Astrocyte (in vitro differentiated cells and primary cell): Measurements from ENCODE around the gene PDLIM7. TPM values are rescaled to one million over a fixed set of nuclear protein-coding genes. Genes with fewer than 3 reads are reported as not detected.

Source experiments
- DNase-seq: peaks from one replicate; pipeline ENCODE4 v3.0.0-alpha.2; 2010; ENCODE audit warnings: low read depth
- FAIRE-seq: peaks from 2 replicates; lab custom pipeline; 2011; peaks lifted over from hg19 to GRCh38; lab: Jason Lieb, UNC
- H2AFZ ChIP-seq: 2 replicates; pipeline ENCODE4 v1.6.0; 2012; ENCODE audit warnings: low read depth, low read length, inconsistent platforms
- H3K27ac ChIP-seq: 2 replicates; pipeline ENCODE4 v1.5.1; 2011; ENCODE audit warnings: low read depth, low read length, inconsistent platforms
- H3K27me3 ChIP-seq: 2 replicates; pipeline ENCODE4 v1.6.0; 2011; ENCODE audit warnings: low read length, inconsistent platforms; ENCODE audit not compliant: insufficient read depth
- H3K36me3 ChIP-seq: 2 replicates; pipeline ENCODE4 v1.5.1; 2011; ENCODE audit warnings: low read length, inconsistent platforms; ENCODE audit not compliant: insufficient read depth
- H3K4me1 ChIP-seq: 2 replicates; pipeline ENCODE4 v1.5.1; 2011; ENCODE audit warnings: low read length, inconsistent platforms; ENCODE audit not compliant: insufficient read depth
- H3K4me2 ChIP-seq: 2 replicates; pipeline ENCODE4 v1.6.0; 2012; ENCODE audit warnings: low read length, inconsistent platforms
- H3K4me3 ChIP-seq: 2 replicates; pipeline ENCODE4 v1.5.1; 2011; ENCODE audit warnings: low read depth, mild to moderate bottlenecking, low read length, inconsistent platforms; ENCODE audit not compliant: insufficient read depth
- H3K79me2 ChIP-seq: 2 replicates; pipeline ENCODE4 v1.6.0; 2012; ENCODE audit warnings: mild to moderate bottlenecking, low read length, inconsistent platforms; ENCODE audit not compliant: insufficient read depth
- H3K9ac ChIP-seq: 2 replicates; pipeline ENCODE4 v1.6.0; 2012; ENCODE audit warnings: mild to moderate bottlenecking, low read length, inconsistent platforms
- H3K9me3 ChIP-seq: 2 replicates; pipeline ENCODE4 v1.5.1; 2012; ENCODE audit warnings: low read depth, mild to moderate bottlenecking, low read length, inconsistent platforms; ENCODE audit not compliant: insufficient read depth
- H4K20me1 ChIP-seq: 2 replicates; pipeline ENCODE4 v1.6.0; 2012; ENCODE audit warnings: low read length, inconsistent platforms; ENCODE audit not compliant: insufficient read depth
- H3K27ac Mint-ChIP-seq: one replicate; pipeline ENCODE4 v1.8.0; 2021; ENCODE audit warnings: mild to moderate bottlenecking, mixed read lengths; ENCODE audit not compliant: unreplicated experiment
- H3K27me3 Mint-ChIP-seq: one replicate; pipeline ENCODE4 v1.8.0; 2021; ENCODE audit warnings: low read depth, mixed read lengths; ENCODE audit not compliant: unreplicated experiment
- H3K36me3 Mint-ChIP-seq: one replicate; pipeline ENCODE4 v1.8.0; 2021; ENCODE audit warnings: low read depth, mixed read lengths; ENCODE audit not compliant: unreplicated experiment
- H3K4me1 Mint-ChIP-seq: one replicate; pipeline ENCODE4 v1.8.0; 2021; ENCODE audit warnings: low read depth, mixed read lengths; ENCODE audit not compliant: unreplicated experiment
- H3K4me3 Mint-ChIP-seq: one replicate; pipeline ENCODE4 v1.8.0; 2021; ENCODE audit warnings: mild to moderate bottlenecking, moderate library complexity, mixed read lengths; ENCODE audit not compliant: unreplicated experiment
- H3K9me3 Mint-ChIP-seq: one replicate; pipeline ENCODE4 v1.8.0; 2021; ENCODE audit warnings: mild to moderate bottlenecking, mixed read lengths; ENCODE audit not compliant: unreplicated experiment
- CTCF ChIP-seq: IDR thresholded peaks from 2 replicates; pipeline ENCODE4 v1.5.1; 2011; ENCODE audit warnings: low read depth, mild to moderate bottlenecking, inconsistent platforms, low read length, moderate library complexity; ENCODE audit not compliant: insufficient read depth
- EZH2 ChIP-seq: IDR thresholded peaks from 2 replicates; pipeline ENCODE4 v1.6.1; 2012; ENCODE audit warnings: mild to moderate bottlenecking, low read length, inconsistent platforms; ENCODE audit not compliant: insufficient read depth
- total RNA-seq: library from RNA; stranded (reverse); gene quantifications from 2 replicates; pipeline ENCODE4 v1.2.1, GENCODE V29; 2021

The PDLIM7 gene
- total RNA-seq, 1 donor from 2014 or later, result 590 TPM

- Mint-ChIP-seq H3K27ac (peak overlapping the region; percentile 34), H3K4me3 (peak overlapping the region; percentile 63), H3K4me1 (peaks cover 35% of the 10 kb centered on the region), H3K9me3 (no peaks in the 10 kb centered on the region), H3K27me3 (no peaks in the 10 kb centered on the region), H3K36me3 (peaks cover 3% of the 10 kb centered on the region)
- no peak overlapping the region for H3K4me3 ChIP-seq
- H4K20me1 ChIP-seq, result peaks cover 6% of the 10 kb centered on the region
- H3K9ac ChIP-seq, result no peak overlapping the region
- no peak for DNase-seq
- H3K36me3 ChIP-seq, result peaks cover 3% of the 10 kb centered on the region
- peaks cover 39% of the 10 kb centered on the region for H3K4me1 ChIP-seq
- H2AFZ ChIP-seq, result no peak overlapping the region
- no peak for FAIRE-seq
- H3K9me3 ChIP-seq, result no peaks in the 10 kb centered on the region
- no peak overlapping the region for H3K27ac ChIP-seq
- no peak overlapping the region for H3K4me2 ChIP-seq
- no peaks in the 10 kb centered on the region for H3K27me3 ChIP-seq
- TF ChIP-seq CTCF (no peak), EZH2 (no peak)
- H3K79me2 ChIP-seq, result peaks cover 27% of the 10 kb centered on the region
Measured at GRCh38 chr5:177499842-177500241, 2.4 kb upstream of the PDLIM7 start.

DNA sequence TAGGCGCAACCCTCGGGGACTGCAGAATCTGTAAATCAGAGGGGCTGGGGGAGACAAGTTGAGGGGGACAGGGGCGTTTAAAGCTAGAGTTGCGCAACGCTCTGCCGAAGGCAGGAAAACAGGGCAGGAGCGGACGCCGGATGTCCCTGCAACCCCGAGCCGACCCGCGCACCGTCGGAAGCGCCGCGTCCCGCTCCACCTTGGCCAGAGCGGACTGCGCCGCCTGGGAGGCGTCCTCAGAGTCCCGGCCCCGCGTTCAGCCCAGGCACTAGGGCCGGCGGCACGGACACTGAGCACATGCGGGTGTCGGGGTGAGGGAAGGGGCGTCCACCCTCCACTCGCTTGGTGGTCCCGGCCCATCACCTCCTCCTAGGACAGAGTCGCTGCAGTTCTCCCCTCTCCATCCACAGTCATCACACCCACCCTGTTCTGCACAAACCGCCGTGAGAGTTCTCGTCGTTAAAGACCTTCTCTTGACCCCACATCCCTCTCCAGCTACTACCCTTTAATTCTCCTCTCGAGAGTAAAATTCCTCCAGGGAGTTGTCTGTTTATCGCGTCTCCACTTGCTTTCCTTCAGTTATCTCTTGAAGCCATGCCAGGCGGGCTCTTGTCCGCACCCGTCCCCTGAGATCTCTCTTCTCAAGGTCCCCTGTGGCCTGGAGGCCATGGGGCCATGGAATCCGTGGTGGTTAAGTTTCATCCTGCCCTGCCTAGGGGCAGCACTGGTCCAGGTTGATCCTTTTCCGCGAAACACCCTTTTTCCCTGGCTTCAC, 796 bp upstream of the PDLIM7 start:
- no peaks in the 10 kb centered on the region for H3K9me3 ChIP-seq
- H3K79me2 ChIP-seq, result peaks cover 41% of the 10 kb centered on the region
- Mint-ChIP-seq H3K27ac (peak overlapping the region; percentile 75), H3K4me3 (peak overlapping the region; percentile 80), H3K27me3 (no peaks in the 10 kb centered on the region), H3K4me1 (peaks cover 42% of the 10 kb centered on the region), H3K36me3 (peaks cover 3% of the 10 kb centered on the region), H3K9me3 (no peaks in the 10 kb centered on the region)
- no peak for FAIRE-seq
- peak overlapping the region; percentile 89 for H3K9ac ChIP-seq
- peak overlapping the region; percentile 96 for H3K4me2 ChIP-seq
- no peak overlapping the region for H2AFZ ChIP-seq
- peaks cover 11% of the 10 kb centered on the region for H3K36me3 ChIP-seq
- TF ChIP-seq CTCF (no peak), EZH2 (no peak)
- DNase-seq, result no peak
- peak overlapping the region; percentile 68 for H3K4me3 ChIP-seq
- peaks cover 53% of the 10 kb centered on the region for H3K4me1 ChIP-seq
- peak overlapping the region; percentile 77 for H3K27ac ChIP-seq
- H4K20me1 ChIP-seq, result peaks cover 19% of the 10 kb centered on the region
- no peaks in the 10 kb centered on the region for H3K27me3 ChIP-seq

GRCh38 chr5:177496727-177497291, 595 bp downstream of the PDLIM7 start:
- peak overlapping the region; percentile 88 for H3K4me3 Mint-ChIP-seq
- H3K27ac Mint-ChIP-seq, result peak overlapping the region; percentile 92
- H3K9me3 ChIP-seq, result no peaks in the 10 kb centered on the region
- peak overlapping the region; percentile 96 for H3K4me2 ChIP-seq
- H3K9ac ChIP-seq, result peak overlapping the region; percentile 89
- no peak for TF ChIP-seq EZH2
- TF ChIP-seq CTCF, result no peak
- peaks cover 32% of the 10 kb centered on the region for H4K20me1 ChIP-seq
- no peaks in the 10 kb centered on the region for H3K27me3 Mint-ChIP-seq
- H2AFZ ChIP-seq, result no peak overlapping the region
- peaks cover 42% of the 10 kb centered on the region for H3K4me1 Mint-ChIP-seq
- H3K4me3 ChIP-seq, result peak overlapping the region; percentile 82
- H3K36me3 Mint-ChIP-seq, result peaks cover 4% of the 10 kb centered on the region
- H3K9me3 Mint-ChIP-seq, result no peaks in the 10 kb centered on the region
- H3K4me1 ChIP-seq, result peaks cover 66% of the 10 kb centered on the region
- peaks cover 55% of the 10 kb centered on the region for H3K79me2 ChIP-seq
- H3K27me3 ChIP-seq, result no peaks in the 10 kb centered on the region
- DNase-seq (peak; percentile 88), FAIRE-seq (no peak)
- peaks cover 16% of the 10 kb centered on the region for H3K36me3 ChIP-seq
- H3K27ac ChIP-seq, result peak overlapping the region; percentile 94
